ENCODE measurements around the gene ECI2.
"Not testable (repeated sequence)": the region's sequence is repeated elsewhere in the genome, so short reads cannot be mapped to it uniquely, and the experiment has no call there.

The ECI2 gene

GRCh38 chr6:4100655-4101054, 34.7 kb downstream of the ECI2 start:
- TF ChIP-seq, protein P1, sequence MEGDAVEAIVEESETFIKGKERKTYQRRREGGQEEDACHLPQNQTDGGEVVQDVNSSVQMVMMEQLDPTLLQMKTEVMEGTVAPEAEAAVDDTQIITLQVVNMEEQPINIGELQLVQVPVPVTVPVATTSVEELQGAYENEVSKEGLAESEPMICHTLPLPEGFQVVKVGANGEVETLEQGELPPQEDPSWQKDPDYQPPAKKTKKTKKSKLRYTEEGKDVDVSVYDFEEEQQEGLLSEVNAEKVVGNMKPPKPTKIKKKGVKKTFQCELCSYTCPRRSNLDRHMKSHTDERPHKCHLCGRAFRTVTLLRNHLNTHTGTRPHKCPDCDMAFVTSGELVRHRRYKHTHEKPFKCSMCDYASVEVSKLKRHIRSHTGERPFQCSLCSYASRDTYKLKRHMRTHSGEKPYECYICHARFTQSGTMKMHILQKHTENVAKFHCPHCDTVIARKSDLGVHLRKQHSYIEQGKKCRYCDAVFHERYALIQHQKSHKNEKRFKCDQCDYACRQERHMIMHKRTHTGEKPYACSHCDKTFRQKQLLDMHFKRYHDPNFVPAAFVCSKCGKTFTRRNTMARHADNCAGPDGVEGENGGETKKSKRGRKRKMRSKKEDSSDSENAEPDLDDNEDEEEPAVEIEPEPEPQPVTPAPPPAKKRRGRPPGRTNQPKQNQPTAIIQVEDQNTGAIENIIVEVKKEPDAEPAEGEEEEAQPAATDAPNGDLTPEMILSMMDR (IDR thresholded peaks at IDR 0.05; ENCODE audit: poor library complexity, severe bottlenecking): no peak
- H3K27ac ChIP-seq (ENCODE audit: poor library complexity, severe bottlenecking): no peak overlapping the region
- H3K27me3 ChIP-seq (ENCODE audit: insufficient read depth, poor library complexity, severe bottlenecking): no peaks in the 10 kb centered on the region
- ATAC-seq (ENCODE audit: low read depth): no peak
- H3K9me3 ChIP-seq (ENCODE audit: severe bottlenecking): no peaks in the 10 kb centered on the region
- H3K36me3 ChIP-seq (ENCODE audit: low read depth): no peaks in the 10 kb centered on the region
- H3K4me3 ChIP-seq (ENCODE audit: severe bottlenecking): no peak overlapping the region
- DNase-seq (ENCODE audit: low spot score): no peak
- H3K4me1 ChIP-seq (ENCODE audit: insufficient read depth, poor library complexity, severe bottlenecking): peaks cover 3% of the 10 kb centered on the region

- TF ChIP-seq, protein P1 (IDR thresholded peaks at IDR 0.05; ENCODE audit: poor library complexity, severe bottlenecking): no peak
- DNase-seq (ENCODE audit: low spot score) (no peak), ATAC-seq (ENCODE audit: low read depth) (no peak)
- no peaks in the 10 kb centered on the region for H3K9me3 ChIP-seq (ENCODE audit: severe bottlenecking)
- no peak overlapping the region for H3K4me3 ChIP-seq (ENCODE audit: severe bottlenecking)
- H3K4me1 ChIP-seq (ENCODE audit: insufficient read depth, poor library complexity, severe bottlenecking): no peaks in the 10 kb centered on the region
- H3K36me3 ChIP-seq (ENCODE audit: low read depth): no peaks in the 10 kb centered on the region
- no peak overlapping the region for H3K27ac ChIP-seq (ENCODE audit: poor library complexity, severe bottlenecking)
- H3K27me3 ChIP-seq (ENCODE audit: insufficient read depth, poor library complexity, severe bottlenecking): no peaks in the 10 kb centered on the region
Measured at GRCh38 chr6:4093288-4093687, 42.1 kb downstream of the ECI2 start.

GRCh38 chr6:4091941-4092340, 43.4 kb downstream of the ECI2 start:
- Histone ChIP-seq H3K27ac (ENCODE audit: poor library complexity, severe bottlenecking) (no peak overlapping the region), H3K36me3 (ENCODE audit: low read depth) (no peaks in the 10 kb centered on the region), H3K9me3 (ENCODE audit: severe bottlenecking) (no peaks in the 10 kb centered on the region), H3K4me1 (ENCODE audit: insufficient read depth, poor library complexity, severe bottlenecking) (no peaks in the 10 kb centered on the region), H3K4me3 (ENCODE audit: severe bottlenecking) (no peak overlapping the region), H3K27me3 (ENCODE audit: insufficient read depth, poor library complexity, severe bottlenecking) (no peaks in the 10 kb centered on the region)
- ATAC-seq (ENCODE audit: low read depth) (no peak), DNase-seq (ENCODE audit: low spot score) (no peak)
- TF ChIP-seq, protein P1 (IDR thresholded peaks at IDR 0.05; ENCODE audit: poor library complexity, severe bottlenecking): no peak

- ATAC-seq (ENCODE audit: low read depth); H3K36me3 ChIP-seq (ENCODE audit: low read depth); H3K4me3 ChIP-seq (ENCODE audit: severe bottlenecking); DNase-seq (ENCODE audit: low spot score); H3K9me3 ChIP-seq (ENCODE audit: severe bottlenecking); H3K27me3 ChIP-seq (ENCODE audit: insufficient read depth, poor library complexity, severe bottlenecking); H3K27ac ChIP-seq (ENCODE audit: poor library complexity, severe bottlenecking); H3K4me1 ChIP-seq (ENCODE audit: insufficient read depth, poor library complexity, severe bottlenecking): not testable (repeated sequence)
Measured at GRCh38 chr6:4090043-4090442, 45.3 kb downstream of the ECI2 start.

GRCh38 chr6:4088704-4089103, 46.7 kb downstream of the ECI2 start:
- Histone ChIP-seq H3K4me3 (ENCODE audit: severe bottlenecking) (no peak overlapping the region), H3K27ac (ENCODE audit: poor library complexity, severe bottlenecking) (no peak overlapping the region), H3K4me1 (ENCODE audit: insufficient read depth, poor library complexity, severe bottlenecking) (peaks cover 4% of the 10 kb centered on the region), H3K36me3 (ENCODE audit: low read depth) (no peaks in the 10 kb centered on the region), H3K27me3 (ENCODE audit: insufficient read depth, poor library complexity, severe bottlenecking) (no peaks in the 10 kb centered on the region), H3K9me3 (ENCODE audit: severe bottlenecking) (no peaks in the 10 kb centered on the region)
- TF ChIP-seq, protein P1 (IDR thresholded peaks at IDR 0.05; ENCODE audit: poor library complexity, severe bottlenecking): no peak
- no peak for DNase-seq (ENCODE audit: low spot score)
- no peak for ATAC-seq (ENCODE audit: low read depth)
